PC-3 (cell line): Measurements from ENCODE around the gene EIF4B. TPM values are rescaled to one million over a fixed set of nuclear protein-coding genes. Genes with fewer than 3 reads are reported as not detected.

Experiments
- ATAC-seq: fragments of 200-7000 bp; cut with Tn5 transposase; 2 replicates; pipeline ENCODE4 v1.9.1; 2020; ENCODE audit warnings: mild to moderate bottlenecking, moderate library complexity
- BruUV-seq: library from RNA; stranded (reverse); fragments of 400-500 nt; replicated peaks from 2 replicates; lab custom pipeline; 2021; lab: Mats Ljungman, UMichigan
- CTCF ChIA-PET: fragments of 300-600 bp; sonication (Branson Sonifier 250); formaldehyde crosslinking; loops from one replicate; lab custom pipeline; 2022; ENCODE audit warnings: antibody characterized with exemption; lab: Charles Lee
- POLR2A ChIA-PET: fragments of 300-600 bp; sonication (Branson Sonifier 250); formaldehyde crosslinking; loops from one replicate; lab custom pipeline; 2022; ENCODE audit warnings: antibody characterized with exemption; ENCODE audit not compliant: unreplicated experiment; lab: Charles Lee
- DNase-seq: peaks from one replicate; pipeline ENCODE4 v3.0.0-alpha.2; 2015
- H2AFZ ChIP-seq: fragments of 300-600 bp; sonication (generic); 2 replicates; pipeline ENCODE4 v1.6.0; 2016; ENCODE audit warnings: antibody characterized with exemption, low read length
- H3F3A ChIP-seq: fragments of 300-600 bp; sonication (generic); one replicate; pipeline ENCODE4 v1.6.0; 2017; ENCODE audit warnings: antibody characterized with exemption, low read length, control low read depth, mild to moderate bottlenecking; ENCODE audit not compliant: unreplicated experiment
- H3K27ac ChIP-seq: fragments of 300-600 bp; sonication (generic); 2 replicates; pipeline ENCODE4 v1.5.1; 2016; ENCODE audit warnings: mild to moderate bottlenecking, low read length
- H3K27me3 ChIP-seq: fragments of 300-600 bp; sonication (generic); 2 replicates; pipeline ENCODE4 v1.6.1; 2016; ENCODE audit warnings: low read length, mixed read lengths
- H3K36me3 ChIP-seq: fragments of 300-600 bp; sonication (generic); 2 replicates; pipeline ENCODE4 v1.6.1; 2016; ENCODE audit warnings: low read depth, mixed run types, low read length, mixed read lengths
- H3K4me1 ChIP-seq: fragments of 300-600 bp; sonication (generic); 2 replicates; pipeline ENCODE4 v1.5.1; 2016; ENCODE audit warnings: low read length; ENCODE audit not compliant: insufficient read depth
- H3K4me2 ChIP-seq: fragments of 300-600 bp; sonication (generic); 2 replicates; pipeline ENCODE4 v1.6.0; 2016; ENCODE audit warnings: low read length
- H3K4me3 ChIP-seq: fragments of 300-600 bp; sonication (generic); 2 replicates; pipeline ENCODE4 v1.5.1; 2016; ENCODE audit warnings: mild to moderate bottlenecking, low read length, mixed read lengths
- H3K79me2 ChIP-seq: fragments of 300-600 bp; sonication (generic); 2 replicates; pipeline ENCODE4 v1.6.1; 2017; ENCODE audit warnings: low read length, mixed read lengths
- H3K9ac ChIP-seq: fragments of 300-600 bp; sonication (generic); 2 replicates; pipeline ENCODE4 v1.6.0; 2016; ENCODE audit warnings: mild to moderate bottlenecking, low read length
- H3K9me2 ChIP-seq: fragments of 300-600 bp; sonication (generic); replicated peaks from 2 replicates; pipeline ENCODE4 v1.6.1; 2016; ENCODE audit warnings: mixed run types, low read length, mixed read lengths
- H3K9me3 ChIP-seq: fragments of 300-600 bp; sonication (generic); 2 replicates; pipeline ENCODE4 v1.6.1; 2016; ENCODE audit warnings: low read length, mixed read lengths
- H4K20me1 ChIP-seq: fragments of 300-600 bp; sonication (generic); 2 replicates; pipeline ENCODE4 v1.6.1; 2016; ENCODE audit warnings: low read length, mixed read lengths
- CTCF ChIP-seq: fragments of 300-600 bp; sonication (generic); conservative IDR thresholded peaks from 2 replicates; pipeline ENCODE4 v1.5.1; 2017; ENCODE audit warnings: antibody characterized with exemption, low read depth, mild to moderate bottlenecking, low read length
- EZH2 ChIP-seq: fragments of 300-600 bp; sonication (generic); IDR thresholded peaks from one replicate; pipeline ENCODE4 v1.6.1; 2017; ENCODE audit warnings: antibody characterized with exemption, mild to moderate bottlenecking, low read length; ENCODE audit not compliant: unreplicated experiment
- EZH2phosphoT487 ChIP-seq: fragments of 300-600 bp; sonication (generic); IDR thresholded peaks from 2 replicates; pipeline ENCODE4 v1.6.1; 2018; ENCODE audit warnings: mild to moderate bottlenecking, antibody characterized with exemption, low read length, borderline replicate concordance
- intact Hi-C: fragments of 100-400 bp; cut with micrococcal nuclease; formaldehyde crosslinking; loops from 2 replicates; pipeline ENCODE4 v1.9.0; 2023
- total RNA-seq: library from RNA; depleted of rRNA; stranded (reverse); fragments of >200 nt; gene quantifications from 2 replicates; pipeline ENCODE4 v1.2.3, GENCODE V29; 2014

The EIF4B gene
- total RNA-seq, 1 experiment from 2014 or later: 424 TPM

DNA sequence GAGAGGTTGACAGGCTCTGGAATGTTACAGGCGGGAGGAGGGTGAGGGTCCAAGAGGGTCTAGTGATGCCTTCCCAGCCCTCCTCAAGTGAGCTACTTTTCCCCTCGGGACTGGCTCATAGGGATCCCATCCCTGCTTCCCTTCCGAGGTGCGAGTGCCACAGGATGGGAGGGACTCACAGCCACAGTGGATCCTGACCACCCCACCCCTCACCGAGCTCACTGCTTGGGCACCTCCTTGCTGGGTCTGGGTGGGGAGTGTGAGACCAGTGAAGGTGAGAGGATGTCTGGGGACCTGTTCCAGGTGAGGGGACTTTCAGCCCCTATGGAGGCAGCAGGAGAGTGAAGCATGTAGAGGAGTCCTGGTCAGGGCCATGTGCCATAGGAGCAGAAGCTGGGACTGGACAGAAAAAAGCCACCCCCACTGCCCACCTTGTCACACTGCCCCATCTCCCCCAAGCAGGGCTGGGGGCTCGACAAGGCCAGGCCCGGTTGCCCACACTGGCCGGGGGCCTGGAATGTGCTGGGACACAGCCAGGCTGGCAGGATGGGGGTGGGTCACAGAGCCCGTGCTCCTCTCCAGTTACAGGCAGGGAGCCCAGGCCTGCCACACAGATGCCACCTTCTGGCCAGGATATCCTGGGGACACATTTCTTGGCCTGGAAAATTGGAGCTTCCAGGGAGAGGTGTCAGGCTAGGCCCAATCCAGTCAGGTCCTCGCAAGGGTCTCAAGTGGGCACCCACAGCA lies 42.0 kb downstream of the EIF4B start:
- peak overlapping the region; percentile 60 for H3K9ac ChIP-seq
- peak overlapping the region; percentile 55 for H3K27ac ChIP-seq
- H2AFZ ChIP-seq: peak overlapping the region; percentile 47
- ChIA-PET POLR2A (interaction anchor here (0.5 to 0.6 kb wide), 3 partner anchors 34 to 483 kb away, joined by 3 to 5 read pairs (median 4); no protein-coding TSS in a partner anchor), CTCF (interaction anchor here (0.9 to 2.2 kb wide), 4 partner anchors 13 to 67 kb away, joined by 5 to 13 read pairs (median 6); no protein-coding TSS in a partner anchor)
- peaks cover 67% of the 10 kb centered on the region for H3K4me1 ChIP-seq
- peaks cover 31% of the 10 kb centered on the region for H3K79me2 ChIP-seq
- H3K27me3 ChIP-seq: no peaks in the 10 kb centered on the region
- DNase-seq (peak; percentile 62), ATAC-seq (peak; percentile 11)
- H3K4me2 ChIP-seq: peak overlapping the region; percentile 89
- no peaks in the 10 kb centered on the region for H3K36me3 ChIP-seq
- H3K9me3 ChIP-seq: no peaks in the 10 kb centered on the region
- peaks cover 5% of the 10 kb centered on the region for H3F3A ChIP-seq
- peak overlapping the region; percentile 54 for H3K4me3 ChIP-seq
- H3K9me2 ChIP-seq: no peaks in the 10 kb centered on the region
- TF ChIP-seq CTCF (peak; percentile 62), EZH2 (no peak), EZH2phosphoT487 (no peak)
- no peaks in the 10 kb centered on the region for H4K20me1 ChIP-seq
- intact Hi-C loops: no loop called here
- BruUV-seq: TSS peak; percentile 22

DNA sequence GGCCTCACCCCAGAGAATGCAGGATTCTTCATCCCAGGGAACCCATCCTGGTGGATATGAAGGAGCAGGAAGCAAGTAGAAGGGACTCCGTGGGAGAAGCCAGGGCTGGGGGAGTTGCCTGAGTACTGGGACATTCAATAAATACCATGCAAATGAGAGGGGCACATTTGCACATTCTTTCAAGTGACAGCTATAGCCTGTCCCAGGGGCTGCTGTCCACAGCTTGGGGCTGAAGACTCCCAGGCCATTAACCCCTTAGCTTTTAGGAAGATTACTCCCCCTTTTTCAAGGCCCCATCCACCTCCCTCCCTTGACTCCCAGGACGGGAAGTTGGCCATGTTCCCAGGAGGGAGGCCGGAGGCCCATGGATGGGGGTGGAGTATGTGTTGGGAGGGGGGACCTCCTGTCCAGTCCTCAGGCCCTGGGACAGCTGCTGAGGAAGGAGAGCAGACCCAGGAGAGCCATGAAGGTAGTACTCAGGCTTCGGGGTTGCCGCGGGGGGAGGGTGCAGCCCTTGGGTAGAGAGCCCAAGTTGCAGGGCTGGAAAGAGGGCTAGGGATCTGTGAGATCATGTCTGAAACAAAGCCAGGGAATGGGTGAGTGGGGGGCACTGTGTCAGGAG lies 42.6 kb downstream of the EIF4B start:
- Histone ChIP-seq H3K79me2 (peaks cover 34% of the 10 kb centered on the region), H3K27ac (peak overlapping the region; percentile 55), H3K27me3 (no peaks in the 10 kb centered on the region), H3K9ac (peak overlapping the region; percentile 64; the same call in 1 of the 2 replicates), H3K36me3 (no peaks in the 10 kb centered on the region), H3K9me2 (no peaks in the 10 kb centered on the region), H3K4me2 (peak overlapping the region; percentile 89), H3K4me3 (peak overlapping the region; percentile 67; the same call in 1 of the 2 replicates), H2AFZ (no peak overlapping the region), H4K20me1 (no peaks in the 10 kb centered on the region), H3F3A (peaks cover 5% of the 10 kb centered on the region), H3K9me3 (no peaks in the 10 kb centered on the region), H3K4me1 (peaks cover 73% of the 10 kb centered on the region)
- intact Hi-C loops: no loop called here
- DNase-seq: no peak
- no peak for ATAC-seq
- TF ChIP-seq EZH2phosphoT487: no peak
- TF ChIP-seq CTCF: no peak; the same call in 1 of the 2 replicates
- TF ChIP-seq EZH2: no peak
- ChIA-PET CTCF (interaction anchor here (2.0 to 2.2 kb wide), 2 partner anchors 12 to 17 kb away, joined by 7 to 13 read pairs; no protein-coding TSS in a partner anchor), POLR2A (interaction anchor here (0.6 kb wide), 2 partner anchors 52 to 483 kb away, joined by 3 to 4 read pairs; no protein-coding TSS in a partner anchor)
- BruUV-seq: no TSS peak
